ENCODE results near the gene LAMA2. TPM values are rescaled to one million over a fixed set of nuclear protein-coding genes. Genes with fewer than 3 reads are reported as not detected.

LAMA2 gene
- total and polyA plus RNA-seq, 4 experiments from 2014 or later, result 0.20 to 0.87 (median 0.43) TPM

GRCh38 chr6:129473546-129473945 is 590.6 kb downstream of the LAMA2 start:
- Histone ChIP-seq H3K4me3 (ENCODE audit: low read length in 2 of 2) (no peak overlapping the region), H3K27me3 (ENCODE audit: insufficient read depth, low read length) (no peaks in the 10 kb centered on the region), H3K4me1 (ENCODE audit: insufficient read depth, low read length) (no peaks in the 10 kb centered on the region), H3K9me3 (ENCODE audit: control insufficient read depth in 1 of 2, low read length in 2 of 2) (no peaks in the 10 kb centered on the region), H3K36me3 (ENCODE audit: insufficient read depth, low read length) (no peaks in the 10 kb centered on the region), H3K27ac (ENCODE audit: low read depth, low read length) (no peak overlapping the region)
- Mint-ChIP-seq H3K27ac (no peak overlapping the region), H3K36me3 (no peaks in the 10 kb centered on the region), H3K4me1 (no peaks in the 10 kb centered on the region), H3K27me3 (no peaks in the 10 kb centered on the region), H3K9me3 (no peaks in the 10 kb centered on the region), H3K4me3 (no peak overlapping the region)
- POLR2A ChIA-PET (ENCODE audit: partially characterized antibody), result no interaction called here
- no peak for DNase-seq
- CTCF ChIA-PET (ENCODE audit: partially characterized antibody), result interaction anchor here (0.6 kb wide), 1 partner anchor 243 kb away, joined by 3 read pairs; no protein-coding TSS in a partner anchor
- intact Hi-C loops (cut with micrococcal nuclease), result no loop called here

GRCh38 chr6:129475477-129476247 is 592.7 kb downstream of the LAMA2 start:
- ChIA-PET POLR2A (ENCODE audit: partially characterized antibody) (no interaction called here), CTCF (ENCODE audit: partially characterized antibody) (interaction anchor here (1.8 kb wide), 1 partner anchor 24 kb away, joined by 7 read pairs; no protein-coding TSS in a partner anchor)
- no peak for DNase-seq
- Histone ChIP-seq H3K4me1 (ENCODE audit: insufficient read depth, low read length) (no peaks in the 10 kb centered on the region), H3K27ac (ENCODE audit: low read depth, low read length) (no peak overlapping the region), H3K36me3 (ENCODE audit: insufficient read depth, low read length) (no peaks in the 10 kb centered on the region), H3K9me3 (ENCODE audit: control insufficient read depth in 1 of 2, low read length in 2 of 2) (no peaks in the 10 kb centered on the region), H3K27me3 (ENCODE audit: insufficient read depth, low read length) (no peaks in the 10 kb centered on the region), H3K4me3 (ENCODE audit: low read length in 2 of 2) (no peak overlapping the region)
- H3K27me3 Mint-ChIP-seq, result no peaks in the 10 kb centered on the region
- peaks cover 0 to 6% of the 10 kb centered on the region in 2 donors for H3K36me3 Mint-ChIP-seq
- intact Hi-C loops (cut with micrococcal nuclease), result no loop called here
- peaks cover 0 to 1% (median 0%) of the 10 kb centered on the region in 4 donors for H3K4me1 Mint-ChIP-seq
- H3K9me3 Mint-ChIP-seq, result no peaks in the 10 kb centered on the region
- H3K27ac Mint-ChIP-seq, result no peak overlapping the region
- no peak overlapping the region for H3K4me3 Mint-ChIP-seq

GRCh38 chr6:129476248-129476564 is 593.3 kb downstream of the LAMA2 start:
- POLR2A ChIA-PET (ENCODE audit: partially characterized antibody), result no interaction called here
- H3K4me3 Mint-ChIP-seq, result no peak overlapping the region

GRCh38 chr6:129476810-129477209 is 593.9 kb downstream of the LAMA2 start:
- H3K27me3 ChIP-seq (ENCODE audit: insufficient read depth, low read length), result no peaks in the 10 kb centered on the region
- peaks cover 0 to 6% of the 10 kb centered on the region in 2 donors for H3K36me3 Mint-ChIP-seq
- H3K4me3 ChIP-seq (ENCODE audit: low read length in 2 of 2), result no peak overlapping the region
- H3K27me3 Mint-ChIP-seq, result no peaks in the 10 kb centered on the region
- H3K4me3 Mint-ChIP-seq, result no peak overlapping the region
- no peaks in the 10 kb centered on the region for H3K4me1 ChIP-seq (ENCODE audit: insufficient read depth, low read length)
- DNase-seq, result no peak
- no peak overlapping the region for H3K27ac ChIP-seq (ENCODE audit: low read depth, low read length)
- H3K27ac Mint-ChIP-seq, result no peak overlapping the region
- ChIA-PET CTCF (ENCODE audit: partially characterized antibody) (no interaction called here), POLR2A (ENCODE audit: partially characterized antibody) (no interaction called here)
- H3K4me1 Mint-ChIP-seq, result peaks cover 0 to 1% (median 0%) of the 10 kb centered on the region in 4 donors
- no peaks in the 10 kb centered on the region for H3K9me3 ChIP-seq (ENCODE audit: control insufficient read depth in 1 of 2, low read length in 2 of 2)
- intact Hi-C loops (cut with micrococcal nuclease), result no loop called here
- no peaks in the 10 kb centered on the region for H3K36me3 ChIP-seq (ENCODE audit: insufficient read depth, low read length)
- H3K9me3 Mint-ChIP-seq, result no peaks in the 10 kb centered on the region

More at GRCh38 chr6:129476248-129476564, 593.3 kb downstream of the LAMA2 start:
- no peak overlapping the region for H3K4me3 ChIP-seq (ENCODE audit: low read length in 2 of 2)
- no peak for DNase-seq
- intact Hi-C loops (cut with micrococcal nuclease), result no loop called here
- H3K27me3 ChIP-seq (ENCODE audit: insufficient read depth, low read length), result no peaks in the 10 kb centered on the region
- CTCF ChIA-PET (ENCODE audit: partially characterized antibody), result no interaction called here
- H3K27ac Mint-ChIP-seq, result no peak overlapping the region
- no peaks in the 10 kb centered on the region for H3K4me1 ChIP-seq (ENCODE audit: insufficient read depth, low read length)
- H3K9me3 ChIP-seq (ENCODE audit: control insufficient read depth in 1 of 2, low read length in 2 of 2), result no peaks in the 10 kb centered on the region
- H3K27me3 Mint-ChIP-seq, result no peaks in the 10 kb centered on the region
- H3K36me3 ChIP-seq (ENCODE audit: insufficient read depth, low read length), result no peaks in the 10 kb centered on the region
- no peaks in the 10 kb centered on the region for H3K9me3 Mint-ChIP-seq
- no peak overlapping the region for H3K27ac ChIP-seq (ENCODE audit: low read depth, low read length)
- peaks cover 0 to 6% of the 10 kb centered on the region in 2 donors for H3K36me3 Mint-ChIP-seq
- peaks cover 0 to 1% (median 0%) of the 10 kb centered on the region in 4 donors for H3K4me1 Mint-ChIP-seq

GRCh38 chr6:129478379-129478778 is 595.4 kb downstream of the LAMA2 start:
- Mint-ChIP-seq H3K9me3 (no peaks in the 10 kb centered on the region), H3K36me3 (peaks cover 0 to 6% of the 10 kb centered on the region in 2 donors), H3K4me3 (no peak overlapping the region), H3K27ac (no peak overlapping the region), H3K4me1 (peaks cover 0 to 1% (median 0%) of the 10 kb centered on the region in 4 donors), H3K27me3 (no peaks in the 10 kb centered on the region)
- no peak for DNase-seq
- ChIA-PET POLR2A (ENCODE audit: partially characterized antibody) (no interaction called here), CTCF (ENCODE audit: partially characterized antibody) (no interaction called here)
- H3K4me1 ChIP-seq (ENCODE audit: insufficient read depth, low read length), result no peaks in the 10 kb centered on the region
- H3K27me3 ChIP-seq (ENCODE audit: insufficient read depth, low read length), result no peaks in the 10 kb centered on the region
- no peak overlapping the region for H3K27ac ChIP-seq (ENCODE audit: low read depth, low read length)
- H3K4me3 ChIP-seq (ENCODE audit: low read length in 2 of 2), result no peak overlapping the region
- H3K9me3 ChIP-seq (ENCODE audit: control insufficient read depth in 1 of 2, low read length in 2 of 2), result no peaks in the 10 kb centered on the region
- no peaks in the 10 kb centered on the region for H3K36me3 ChIP-seq (ENCODE audit: insufficient read depth, low read length)
- intact Hi-C loops (cut with micrococcal nuclease), result no loop called here

- Mint-ChIP-seq H3K36me3 (peaks cover 0 to 6% of the 10 kb centered on the region in 2 donors), H3K9me3 (no peaks in the 10 kb centered on the region), H3K4me3 (no peak overlapping the region), H3K27ac (no peak overlapping the region), H3K27me3 (no peaks in the 10 kb centered on the region), H3K4me1 (peaks cover 0 to 1% (median 0%) of the 10 kb centered on the region in 4 donors)
- no peaks in the 10 kb centered on the region for H3K36me3 ChIP-seq (ENCODE audit: insufficient read depth, low read length)
- H3K27ac ChIP-seq (ENCODE audit: low read depth, low read length), result no peak overlapping the region
- H3K4me1 ChIP-seq (ENCODE audit: insufficient read depth, low read length), result no peaks in the 10 kb centered on the region
- CTCF ChIA-PET (ENCODE audit: partially characterized antibody), result interaction anchor here (1.4 kb wide), 1 partner anchor 18 kb away, joined by 5 read pairs; no protein-coding TSS in a partner anchor
- intact Hi-C loops (cut with micrococcal nuclease), result no loop called here
- H3K9me3 ChIP-seq (ENCODE audit: control insufficient read depth in 1 of 2, low read length in 2 of 2), result no peaks in the 10 kb centered on the region
- no peaks in the 10 kb centered on the region for H3K27me3 ChIP-seq (ENCODE audit: insufficient read depth, low read length)
- no peak for DNase-seq
- H3K4me3 ChIP-seq (ENCODE audit: low read length in 2 of 2), result no peak overlapping the region
- POLR2A ChIA-PET (ENCODE audit: partially characterized antibody), result interaction anchor here (1.3 kb wide), 1 partner anchor 9 kb away, joined by 4 read pairs; no protein-coding TSS in a partner anchor
Observed at GRCh38 chr6:129481706-129482105, 598.8 kb downstream of the LAMA2 start.

- ChIA-PET POLR2A (ENCODE audit: partially characterized antibody) (no interaction called here), CTCF (ENCODE audit: partially characterized antibody) (interaction anchor here (1.2 to 1.8 kb wide), 4 partner anchors 9 to 16 kb away, joined by 3 to 7 read pairs (median 4); no protein-coding TSS in a partner anchor)
- no peak overlapping the region for H3K27ac ChIP-seq (ENCODE audit: low read depth, low read length)
- no peaks in the 10 kb centered on the region for H3K36me3 Mint-ChIP-seq
- DNase-seq, result no peak
- H3K27me3 Mint-ChIP-seq, result no peaks in the 10 kb centered on the region
- H3K36me3 ChIP-seq (ENCODE audit: insufficient read depth, low read length), result no peaks in the 10 kb centered on the region
- H3K27ac Mint-ChIP-seq, result peak overlapping the region in 1 of 7 donors; percentile 52
- no peaks in the 10 kb centered on the region for H3K9me3 ChIP-seq (ENCODE audit: control insufficient read depth in 1 of 2, low read length in 2 of 2)
- H3K4me1 ChIP-seq (ENCODE audit: insufficient read depth, low read length), result peaks cover 16% of the 10 kb centered on the region
- intact Hi-C loops (cut with micrococcal nuclease), result no loop called here
- H3K9me3 Mint-ChIP-seq, result peaks cover 0 to 3% (median 0%) of the 10 kb centered on the region in 8 donors
- no peak overlapping the region for H3K4me3 Mint-ChIP-seq
- peaks cover 11 to 23% (median 17%) of the 10 kb centered on the region in 4 donors for H3K4me1 Mint-ChIP-seq
- no peak overlapping the region for H3K4me3 ChIP-seq (ENCODE audit: low read length in 2 of 2)
- no peaks in the 10 kb centered on the region for H3K27me3 ChIP-seq (ENCODE audit: insufficient read depth, low read length)
Observed at GRCh38 chr6:129485746-129486145, 602.8 kb downstream of the LAMA2 start.

Data from CD4-positive, alpha-beta memory T cell (primary cell).